ENCODE data around the gene PRDM5.

GRCh38 chr4:120893314-120893713 is 29.2 kb downstream of the PRDM5 start:
- TF ChIP-seq CTCF (IDR thresholded peaks at IDR 0.05) (no peak), EP300 (IDR thresholded peaks at IDR 0.05) (no peak)
